Smooth muscle cell (in vitro differentiated cells): ENCODE results near the gene WASHC4. TPM values are rescaled to one million over a fixed set of nuclear protein-coding genes. Genes with fewer than 3 reads are reported as not detected.

Experiments
- DNase-seq: peaks from one replicate; lab custom pipeline; 2025; ENCODE audit not compliant: unreplicated experiment; lab: John Stamatoyannopoulos, UW
- H2AFZ ChIP-seq: fragments of 200-600 bp; sonication (generic); 2 replicates; pipeline ENCODE4 v1.6.0; 2016; ENCODE audit warnings: antibody characterized with exemption, low read depth, mild to moderate bottlenecking
- H3F3A ChIP-seq: fragments of 200-600 bp; sonication (generic); 2 replicates; pipeline ENCODE4 v1.6.0; 2017; ENCODE audit warnings: antibody characterized with exemption, low read depth
- H3K27ac ChIP-seq: fragments of 200-600 bp; sonication (generic); 2 replicates; pipeline ENCODE4 v1.5.1; 2016; ENCODE audit warnings: low read depth, mild to moderate bottlenecking
- H3K27me3 ChIP-seq: fragments of 200-600 bp; sonication (generic); 2 replicates; pipeline ENCODE4 v1.6.1; 2016; ENCODE audit warnings: low read depth, mild to moderate bottlenecking
- H3K36me3 ChIP-seq: fragments of 200-600 bp; sonication (generic); 2 replicates; pipeline ENCODE4 v1.5.1; 2016; ENCODE audit warnings: low read depth
- H3K4me1 ChIP-seq: fragments of 200-600 bp; sonication (generic); 2 replicates; pipeline ENCODE4 v1.5.1; 2016; ENCODE audit warnings: low read depth
- H3K4me2 ChIP-seq: fragments of 200-600 bp; sonication (generic); 2 replicates; pipeline ENCODE4 v1.6.0; 2016; ENCODE audit warnings: mild to moderate bottlenecking
- H3K4me3 ChIP-seq: fragments of 200-600 bp; sonication (generic); 2 replicates; pipeline ENCODE4 v1.5.1; 2016; ENCODE audit warnings: mild to moderate bottlenecking
- H3K79me2 ChIP-seq: fragments of 200-600 bp; sonication (generic); 2 replicates; pipeline ENCODE4 v1.6.0; 2016; ENCODE audit warnings: low read depth, mild to moderate bottlenecking
- H3K9ac ChIP-seq: fragments of 200-600 bp; sonication (generic); 2 replicates; pipeline ENCODE4 v1.6.0; 2016; ENCODE audit warnings: low read depth
- H3K9me3 ChIP-seq: fragments of 200-600 bp; sonication (generic); replicated peaks from 2 replicates; pipeline ENCODE4 v1.5.1; 2016; ENCODE audit warnings: low read depth
- H4K20me1 ChIP-seq: fragments of 200-600 bp; sonication (generic); 2 replicates; pipeline ENCODE4 v1.6.0; 2016; ENCODE audit warnings: low read depth
- CTCF ChIP-seq: fragments of 200-600 bp; sonication (generic); IDR thresholded peaks from 2 replicates; pipeline ENCODE4 v1.5.1; 2017; ENCODE audit warnings: borderline replicate concordance, mild to moderate bottlenecking, antibody characterized with exemption; ENCODE audit not compliant: insufficient read depth, poor library complexity, severe bottlenecking
- WGBS: methylation state at CpG from one replicate; pipeline ENCODE4 v1.1.7; 2016; ENCODE audit warnings: low lambda C conversion rate; 5-methylcytosine and 5-hydroxymethylcytosine counted together
- polyA plus RNA-seq: library from polyadenylated mRNA; unstranded; fragments of >200 nt; fragmentation: Nextera tagmentation; extraction: Ambion mirVana; gene quantifications from 2 replicates; pipeline ENCODE4 v1.2.1, GENCODE V29; 2016
- total RNA-seq: library from RNA; depleted of rRNA; stranded (reverse); fragments of >200 nt; gene quantifications from 2 replicates; pipeline ENCODE4 v1.2.3, GENCODE V29; 2014

Gene WASHC4
- total and polyA plus RNA-seq, 2 experiments from 2014 or later: 26.9 to 76.1 TPM

- no peaks in the 10 kb centered on the region for H3K4me1 ChIP-seq
- H3K27me3 ChIP-seq: no peaks in the 10 kb centered on the region
- H4K20me1 ChIP-seq: no peaks in the 10 kb centered on the region
- no peaks in the 10 kb centered on the region for H3F3A ChIP-seq
- no peaks in the 10 kb centered on the region for H3K9me3 ChIP-seq
- 98% methylated on average over 6 of the region's 6 CpGs for WGBS
- H3K4me3 ChIP-seq: no peak overlapping the region
- H3K79me2 ChIP-seq: no peaks in the 10 kb centered on the region
- no peak for TF ChIP-seq CTCF
- H2AFZ ChIP-seq: no peak overlapping the region
- no peak overlapping the region for H3K27ac ChIP-seq
- no peak overlapping the region for H3K9ac ChIP-seq
- no peak for DNase-seq
- H3K36me3 ChIP-seq: no peaks in the 10 kb centered on the region
- H3K4me2 ChIP-seq: no peak overlapping the region
Measured at GRCh38 chr12:105196090-105196489, 88.6 kb downstream of the WASHC4 start.

GRCh38 chr12:105198961-105199360, 91.4 kb downstream of the WASHC4 start:
- 73% methylated on average over 6 of the region's 6 CpGs for WGBS
- Histone ChIP-seq H3F3A (no peaks in the 10 kb centered on the region), H3K27me3 (no peaks in the 10 kb centered on the region), H3K4me3 (no peak overlapping the region), H3K4me1 (no peaks in the 10 kb centered on the region), H3K79me2 (no peaks in the 10 kb centered on the region), H4K20me1 (no peaks in the 10 kb centered on the region), H3K36me3 (no peaks in the 10 kb centered on the region), H3K9ac (no peak overlapping the region), H3K4me2 (no peak overlapping the region), H3K9me3 (no peaks in the 10 kb centered on the region), H2AFZ (no peak overlapping the region), H3K27ac (peak overlapping the region; percentile 46)
- DNase-seq: no peak
- no peak for TF ChIP-seq CTCF

GRCh38 chr12:105200385-105200784, 92.9 kb downstream of the WASHC4 start:
- no peaks in the 10 kb centered on the region for H3K9me3 ChIP-seq
- DNase-seq: no peak
- H2AFZ ChIP-seq: no peak overlapping the region
- no peak overlapping the region for H3K4me3 ChIP-seq
- no peaks in the 10 kb centered on the region for H3K36me3 ChIP-seq
- no peaks in the 10 kb centered on the region for H3F3A ChIP-seq
- peak overlapping the region; percentile 46 for H3K27ac ChIP-seq
- H3K79me2 ChIP-seq: no peaks in the 10 kb centered on the region
- WGBS: 97% methylated on average over 4 of the region's 4 CpGs
- no peak for TF ChIP-seq CTCF
- no peak overlapping the region for H3K9ac ChIP-seq
- no peak overlapping the region for H3K4me2 ChIP-seq
- no peaks in the 10 kb centered on the region for H3K27me3 ChIP-seq
- H4K20me1 ChIP-seq: no peaks in the 10 kb centered on the region
- no peaks in the 10 kb centered on the region for H3K4me1 ChIP-seq

GRCh38 chr12:105201299-105201698, 93.8 kb downstream of the WASHC4 start:
- DNase-seq: no peak
- no peaks in the 10 kb centered on the region for H3F3A ChIP-seq
- no peaks in the 10 kb centered on the region for H3K9me3 ChIP-seq
- TF ChIP-seq CTCF: no peak
- no peak overlapping the region for H2AFZ ChIP-seq
- no peaks in the 10 kb centered on the region for H3K27me3 ChIP-seq
- H3K4me2 ChIP-seq: no peak overlapping the region
- no peaks in the 10 kb centered on the region for H3K4me1 ChIP-seq
- no peaks in the 10 kb centered on the region for H3K36me3 ChIP-seq
- no peaks in the 10 kb centered on the region for H4K20me1 ChIP-seq
- no peak overlapping the region for H3K27ac ChIP-seq
- no peaks in the 10 kb centered on the region for H3K79me2 ChIP-seq
- WGBS: 89% methylated on average over 7 of the region's 7 CpGs
- H3K4me3 ChIP-seq: no peak overlapping the region
- no peak overlapping the region for H3K9ac ChIP-seq
